Vagina (tissue), 2 donors: ENCODE measurements around the gene BSND.

Experiments
- CTCF ChIP-seq, 3 experiments: fragments of 450-650 bp in 2 of 3; fragments of 200-600 bp in 1 of 3; sonication (generic) in 1 of 3; IDR thresholded peaks; one replicate each; pipeline ENCODE4 v1.5.1; 2017 to 2019; ENCODE audit warnings: antibody characterized with exemption in 3 of 3, mild to moderate bottlenecking in 2 of 3, moderate library complexity in 2 of 3
- POLR2A ChIP-seq, 2 donors: fragments of 450-650 bp; IDR thresholded peaks; one replicate each; pipeline ENCODE4 v1.6.1; 2017; ENCODE audit warnings: antibody characterized with exemption in 2 of 2, mild to moderate bottlenecking in 2 of 2, moderate library complexity in 2 of 2
- POLR2AphosphoS5 ChIP-seq, 2 donors: sonication (generic); formaldehyde crosslinking; IDR thresholded peaks; one replicate each; pipeline ENCODE4 v1.9.0; 2017; ENCODE audit warnings: antibody characterized with exemption in 2 of 2, mild to moderate bottlenecking in 2 of 2, low read depth in 1 of 2; ENCODE audit not compliant: insufficient read depth in 1 of 2

GRCh38 chr1:54989968-54990810, 8.5 kb upstream of the BSND start:
- TF ChIP-seq POLR2A (IDR thresholded peaks at IDR 0.05) (no peak), CTCF (IDR thresholded peaks at IDR 0.05) (no peak), POLR2AphosphoS5 (IDR thresholded peaks at IDR 0.05; ENCODE audit: insufficient read depth in 1 of 2, low read depth in 1 of 2) (no peak)
